Osteocyte (in vitro differentiated cells): ENCODE measurements around the gene SRP72. TPM values are rescaled to one million over a fixed set of nuclear protein-coding genes. Genes with fewer than 3 reads are reported as not detected.

Source experiments
- DNase-seq: peaks from one replicate; pipeline ENCODE4 v3.0.0; 2021; ENCODE audit warnings: mixed read lengths; ENCODE audit not compliant: unreplicated experiment; ENCODE audit errors: extremely low spot score
- H3K27ac Mint-ChIP-seq: one replicate; pipeline ENCODE4 v1.8.0; 2021; ENCODE audit warnings: mild to moderate bottlenecking, mixed read lengths; ENCODE audit not compliant: unreplicated experiment
- H3K27me3 Mint-ChIP-seq: one replicate; pipeline ENCODE4 v1.8.0; 2021; ENCODE audit warnings: mixed read lengths; ENCODE audit not compliant: unreplicated experiment
- H3K36me3 Mint-ChIP-seq: one replicate; pipeline ENCODE4 v1.8.0; 2021; ENCODE audit warnings: mixed read lengths; ENCODE audit not compliant: unreplicated experiment
- H3K4me1 Mint-ChIP-seq: one replicate; pipeline ENCODE4 v1.8.0; 2021; ENCODE audit warnings: mixed read lengths; ENCODE audit not compliant: unreplicated experiment
- H3K4me3 Mint-ChIP-seq: one replicate; pipeline ENCODE4 v1.8.0; 2021; ENCODE audit warnings: mild to moderate bottlenecking, moderate library complexity, mixed read lengths; ENCODE audit not compliant: unreplicated experiment
- H3K9me3 Mint-ChIP-seq: one replicate; pipeline ENCODE4 v1.8.0; 2021; ENCODE audit warnings: mixed read lengths; ENCODE audit not compliant: unreplicated experiment
- total RNA-seq: library from RNA; stranded (reverse); gene quantifications from 2 replicates; pipeline ENCODE4 v1.2.1, GENCODE V29; 2021
- TF ChIP-seq, protein P1 (sequence below): fragments of 200-600 bp; sonication (generic); IDR thresholded peaks from 2 replicates; pipeline ENCODE4 v1.5.0; 2021; ENCODE audit warnings: antibody characterized with exemption, mild to moderate bottlenecking, moderate library complexity

SRP72 gene
- total RNA-seq, 1 donor from 2014 or later: 124 TPM

DNA sequence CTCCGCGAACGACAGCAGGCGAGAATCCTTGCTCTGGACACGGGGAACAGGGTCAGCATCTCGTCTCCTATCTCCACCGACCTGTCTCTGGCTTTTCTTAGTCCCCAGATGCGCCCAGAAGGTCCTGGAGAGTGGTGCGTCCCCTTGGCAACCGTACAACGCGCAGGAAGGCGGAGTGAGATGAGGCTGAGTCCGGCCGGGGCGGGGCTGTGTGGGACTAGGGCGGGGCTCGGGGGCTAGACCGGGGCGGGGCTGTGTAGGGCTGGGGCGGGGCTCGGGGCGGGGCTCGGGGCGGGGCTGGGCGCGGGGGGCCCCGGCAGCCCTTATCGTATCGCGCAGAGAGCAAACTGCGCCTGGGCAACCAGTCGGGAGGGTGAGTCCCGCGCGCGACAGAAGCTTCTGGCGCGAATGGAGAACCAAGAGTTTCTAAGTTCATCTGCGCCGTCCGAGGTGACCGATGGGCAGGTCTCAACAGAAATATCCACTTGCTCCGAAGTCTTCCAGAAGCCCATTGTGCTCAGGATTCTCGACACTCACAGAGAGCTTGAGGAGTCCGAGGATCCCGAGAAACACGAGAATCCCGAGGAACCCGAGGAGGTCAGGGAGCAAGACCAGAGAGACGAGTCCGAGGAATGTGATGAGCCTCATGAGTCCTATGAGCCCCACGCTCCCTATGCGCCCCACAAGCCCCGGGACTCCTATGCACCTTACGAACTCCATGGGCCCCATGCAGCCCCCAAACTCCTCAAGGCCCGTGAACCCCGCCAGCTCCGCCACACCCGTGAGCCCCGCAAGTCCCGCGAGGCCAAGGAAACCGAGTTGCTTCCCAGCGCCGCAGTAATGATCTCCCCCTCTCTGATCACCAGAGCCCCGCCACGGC lies 63.1 kb downstream of the SRP72 start:
- H3K9me3 Mint-ChIP-seq: no peaks in the 10 kb centered on the region
- no peaks in the 10 kb centered on the region for H3K36me3 Mint-ChIP-seq
- H3K4me1 Mint-ChIP-seq: no peaks in the 10 kb centered on the region
- no peak overlapping the region for H3K27ac Mint-ChIP-seq
- peaks cover 29% of the 10 kb centered on the region for H3K27me3 Mint-ChIP-seq
- TF ChIP-seq, protein P1, sequence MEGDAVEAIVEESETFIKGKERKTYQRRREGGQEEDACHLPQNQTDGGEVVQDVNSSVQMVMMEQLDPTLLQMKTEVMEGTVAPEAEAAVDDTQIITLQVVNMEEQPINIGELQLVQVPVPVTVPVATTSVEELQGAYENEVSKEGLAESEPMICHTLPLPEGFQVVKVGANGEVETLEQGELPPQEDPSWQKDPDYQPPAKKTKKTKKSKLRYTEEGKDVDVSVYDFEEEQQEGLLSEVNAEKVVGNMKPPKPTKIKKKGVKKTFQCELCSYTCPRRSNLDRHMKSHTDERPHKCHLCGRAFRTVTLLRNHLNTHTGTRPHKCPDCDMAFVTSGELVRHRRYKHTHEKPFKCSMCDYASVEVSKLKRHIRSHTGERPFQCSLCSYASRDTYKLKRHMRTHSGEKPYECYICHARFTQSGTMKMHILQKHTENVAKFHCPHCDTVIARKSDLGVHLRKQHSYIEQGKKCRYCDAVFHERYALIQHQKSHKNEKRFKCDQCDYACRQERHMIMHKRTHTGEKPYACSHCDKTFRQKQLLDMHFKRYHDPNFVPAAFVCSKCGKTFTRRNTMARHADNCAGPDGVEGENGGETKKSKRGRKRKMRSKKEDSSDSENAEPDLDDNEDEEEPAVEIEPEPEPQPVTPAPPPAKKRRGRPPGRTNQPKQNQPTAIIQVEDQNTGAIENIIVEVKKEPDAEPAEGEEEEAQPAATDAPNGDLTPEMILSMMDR: no peak
- peak; percentile 91 for DNase-seq
- H3K4me3 Mint-ChIP-seq: no peak overlapping the region

DNA sequence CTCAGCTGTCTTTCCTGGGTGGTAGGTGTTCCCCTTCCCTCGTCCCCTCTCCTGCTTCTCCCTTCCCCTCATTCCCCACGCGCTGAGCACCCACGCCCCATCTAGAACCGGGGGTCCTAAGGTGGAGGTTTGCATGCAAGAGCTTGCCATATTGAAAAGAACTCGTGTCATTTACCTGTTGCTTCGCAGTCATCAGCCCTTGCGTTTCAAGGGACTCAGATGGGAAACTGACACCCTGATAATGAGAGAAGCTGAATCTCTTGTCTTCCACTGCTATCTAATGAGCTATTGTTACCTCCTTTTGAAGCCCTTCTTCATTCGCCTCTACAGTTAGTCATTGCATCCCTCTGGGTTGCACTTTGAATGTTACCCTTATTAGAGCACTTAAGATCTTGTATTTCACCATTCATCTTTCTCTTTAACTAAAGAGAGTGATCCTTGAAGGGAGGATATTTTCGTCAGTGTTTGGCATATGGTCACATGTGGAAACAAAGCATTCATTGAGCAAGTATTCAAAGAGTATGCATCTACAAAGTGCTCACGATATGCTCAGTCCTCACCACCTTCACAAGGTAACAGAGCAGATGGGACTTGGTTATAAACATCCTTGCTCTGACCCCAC lies 63.8 kb downstream of the SRP72 start:
- H3K36me3 Mint-ChIP-seq: no peaks in the 10 kb centered on the region
- TF ChIP-seq, protein P1: no peak
- no peaks in the 10 kb centered on the region for H3K4me1 Mint-ChIP-seq
- no peaks in the 10 kb centered on the region for H3K9me3 Mint-ChIP-seq
- no peak overlapping the region for H3K4me3 Mint-ChIP-seq
- no peak for DNase-seq
- H3K27ac Mint-ChIP-seq: no peak overlapping the region
- H3K27me3 Mint-ChIP-seq: peaks cover 30% of the 10 kb centered on the region

DNA sequence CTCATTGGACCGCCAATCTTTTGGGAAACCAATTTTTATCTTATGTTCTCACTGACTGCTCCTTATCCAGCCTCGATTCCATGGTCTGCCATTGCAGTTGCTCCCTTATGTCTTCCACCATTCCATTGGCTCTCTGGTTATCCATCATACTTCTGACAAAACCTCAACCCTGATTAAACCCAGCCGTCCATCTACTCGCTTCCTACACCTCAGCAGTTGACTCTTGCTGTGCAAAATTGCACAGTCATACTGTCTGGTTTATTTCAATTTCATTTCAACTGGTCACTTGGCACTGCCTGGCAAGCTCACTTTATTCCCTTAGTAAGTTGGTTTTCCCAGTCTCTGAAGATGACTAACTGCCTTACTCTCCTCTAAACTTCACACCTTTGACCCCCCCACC lies 64.4 kb downstream of the SRP72 start:
- no peak for DNase-seq
- TF ChIP-seq, protein P1: no peak
- H3K4me1 Mint-ChIP-seq: no peaks in the 10 kb centered on the region
- H3K36me3 Mint-ChIP-seq: no peaks in the 10 kb centered on the region
- H3K27me3 Mint-ChIP-seq: peaks cover 26% of the 10 kb centered on the region
- H3K27ac Mint-ChIP-seq: no peak overlapping the region
- H3K9me3 Mint-ChIP-seq: no peaks in the 10 kb centered on the region
- no peak overlapping the region for H3K4me3 Mint-ChIP-seq

DNA sequence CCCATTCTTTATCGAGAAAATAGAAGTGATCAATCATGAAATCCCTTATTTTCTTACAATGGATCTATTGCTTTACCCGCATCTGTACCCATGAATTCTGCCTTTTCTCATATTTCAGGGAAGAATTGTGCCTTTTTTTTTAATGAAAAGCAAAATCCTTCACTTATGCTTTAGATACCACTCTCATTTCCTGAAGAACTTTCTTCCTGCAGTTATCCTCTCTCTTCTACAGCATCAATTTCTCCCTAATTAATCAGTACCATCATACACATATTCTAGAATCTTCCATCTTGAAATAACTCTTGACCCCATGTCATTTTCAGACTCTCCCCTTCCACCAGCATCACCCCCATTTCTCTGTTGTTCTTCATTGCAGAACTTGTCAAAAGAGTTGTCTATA lies 64.8 kb downstream of the SRP72 start:
- no peak for DNase-seq
- H3K9me3 Mint-ChIP-seq: no peaks in the 10 kb centered on the region
- TF ChIP-seq, protein P1: no peak
- H3K36me3 Mint-ChIP-seq: no peaks in the 10 kb centered on the region
- H3K27ac Mint-ChIP-seq: no peak overlapping the region
- no peak overlapping the region for H3K4me3 Mint-ChIP-seq
- H3K27me3 Mint-ChIP-seq: peaks cover 24% of the 10 kb centered on the region
- H3K4me1 Mint-ChIP-seq: no peaks in the 10 kb centered on the region

DNA sequence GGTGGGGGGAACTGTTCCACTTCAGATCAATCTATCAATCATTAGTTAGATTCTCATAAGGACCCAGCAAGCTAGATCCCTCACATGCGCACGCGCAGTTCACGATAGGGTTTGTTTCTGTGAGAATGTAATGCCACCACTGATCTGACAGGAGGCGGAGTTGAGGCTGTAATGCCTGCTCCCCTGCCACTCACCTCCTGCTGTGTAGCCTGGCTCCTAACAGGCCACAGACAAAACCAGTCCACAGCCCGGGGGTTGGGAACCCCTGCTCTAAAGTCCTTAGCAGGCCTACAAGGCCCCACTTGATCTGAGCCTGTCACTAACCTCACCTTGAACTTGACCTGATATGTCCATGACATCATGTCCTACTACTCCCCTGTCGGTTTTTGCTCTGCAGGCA lies 68.5 kb downstream of the SRP72 start:
- Mint-ChIP-seq H3K4me3 (no peak overlapping the region), H3K27me3 (peaks cover 23% of the 10 kb centered on the region)
- TF ChIP-seq, protein P1: no peak

More for the DNA sequence above, 68.5 kb downstream of the SRP72 start:
- DNase-seq: no peak
- Mint-ChIP-seq H3K9me3 (no peaks in the 10 kb centered on the region), H3K36me3 (no peaks in the 10 kb centered on the region), H3K4me1 (no peaks in the 10 kb centered on the region), H3K27ac (no peak overlapping the region)
